ENCODE results near the gene RNASEH1. TPM values are rescaled to one million over a fixed set of nuclear protein-coding genes. Genes with fewer than 3 reads are reported as not detected.

The RNASEH1 gene
- total RNA-seq, 1 experiment from 2014 or later, result 42.0 TPM

- peak overlapping the region in 1 of 3 experiments; percentile 95; a peak in 2 of 7 replicates for H3K27ac Mint-ChIP-seq
- no peak for DNase-seq
- peaks cover 15% of the 10 kb centered on the region for H3K27me3 Mint-ChIP-seq (ENCODE audit: low read depth)
- Histone ChIP-seq H2AK5ac (ENCODE audit: insufficient read length, low read length) (no peak overlapping the region), H3K9ac (ENCODE audit: extremely low read depth, insufficient read length, low read length) (no peak overlapping the region), H2BK12ac (ENCODE audit: insufficient read length, low read depth, low read length) (no peak overlapping the region), H3K4me2 (ENCODE audit: insufficient read depth, insufficient read length, low read length) (no peak overlapping the region), H3K14ac (ENCODE audit: insufficient read depth, low read length) (no peak overlapping the region), H2BK120ac (ENCODE audit: low read depth, low read length, poor library complexity, severe bottlenecking) (no peak overlapping the region), H4K20me1 (ENCODE audit: control insufficient read depth, insufficient read depth, insufficient read length) (no peaks in the 10 kb centered on the region), H2BK5ac (ENCODE audit: insufficient read length, low read length) (no peak overlapping the region), H3K56ac (ENCODE audit: insufficient read length, low read depth, low read length) (no peak overlapping the region), H3K27ac (ENCODE audit: insufficient read length, low read depth, low read length) (no peak overlapping the region), H3K79me2 (ENCODE audit: insufficient read depth, low read length) (no peaks in the 10 kb centered on the region), H2AFZ (ENCODE audit: low read length) (no peak overlapping the region), H4K91ac (ENCODE audit: insufficient read length, low read depth, low read length) (no peak overlapping the region), H3K79me1 (ENCODE audit: insufficient read depth, low read depth, low read length, poor library complexity, severe bottlenecking) (no peaks in the 10 kb centered on the region), H3K23me2 (ENCODE audit: insufficient read length, low read depth, low read length, poor library complexity, severe bottlenecking) (no peaks in the 10 kb centered on the region), H3K9me3 (ENCODE audit: control insufficient read depth, low read depth, low read length) (no peaks in the 10 kb centered on the region), H3K4me1 (ENCODE audit: insufficient read depth, low read length) (no peaks in the 10 kb centered on the region), H4K8ac (replicated peaks; ENCODE audit: insufficient read length, low read depth, low read length) (no peak overlapping the region), H3K27me3 (ENCODE audit: insufficient read depth, low read length) (no peaks in the 10 kb centered on the region), H3K4ac (ENCODE audit: low read depth, low read length) (no peak overlapping the region), H3K18ac (ENCODE audit: insufficient read length, low read depth, low read length) (no peak overlapping the region), H3T11ph (ENCODE audit: low read length) (no peak overlapping the region), H2BK20ac (ENCODE audit: low read depth, low read length, poor library complexity, severe bottlenecking) (no peak overlapping the region), H2BK15ac (ENCODE audit: low read depth, low read length) (no peak overlapping the region), H4K5ac (ENCODE audit: insufficient read length, low read depth, low read length) (no peak overlapping the region), H3K23ac (ENCODE audit: insufficient read length, low read depth, low read length) (no peak overlapping the region)
- WGBS (ENCODE audit: extremely low coverage, insufficient read length, low lambda C conversion rate), result no CpG with 5 or more reads among the region's 16 CpGs
- peaks cover 4 to 6% (median 5%) of the 10 kb centered on the region in 3 experiments; a peak in 5 of 7 replicates for H3K36me3 Mint-ChIP-seq (ENCODE audit: insufficient read depth in 1 of 3, low read depth in 3 of 3)
- H3K9me3 Mint-ChIP-seq, result peaks cover 4 to 7% of the 10 kb centered on the region in 2 experiments; a peak in 4 of 5 replicates
- no peak for TF ChIP-seq CTCF (conservative IDR thresholded peaks at IDR 0.05)
- H3K4me1 Mint-ChIP-seq, result peaks cover 3 to 9% of the 10 kb centered on the region in 2 experiments; a peak in 3 of 4 replicates
- no peak overlapping the region for H3K4me3 Mint-ChIP-seq
Measured at GRCh38 chr2:3596901-3597417, 38.8 kb upstream of the RNASEH1 start.
